ENCODE measurements around the gene GRK3. TPM values are rescaled to one million over a fixed set of nuclear protein-coding genes. Genes with fewer than 3 reads are reported as not detected.

GRK3 gene
- total RNA-seq, 1 donor from 2014 or later: 36.0 TPM

DNA sequence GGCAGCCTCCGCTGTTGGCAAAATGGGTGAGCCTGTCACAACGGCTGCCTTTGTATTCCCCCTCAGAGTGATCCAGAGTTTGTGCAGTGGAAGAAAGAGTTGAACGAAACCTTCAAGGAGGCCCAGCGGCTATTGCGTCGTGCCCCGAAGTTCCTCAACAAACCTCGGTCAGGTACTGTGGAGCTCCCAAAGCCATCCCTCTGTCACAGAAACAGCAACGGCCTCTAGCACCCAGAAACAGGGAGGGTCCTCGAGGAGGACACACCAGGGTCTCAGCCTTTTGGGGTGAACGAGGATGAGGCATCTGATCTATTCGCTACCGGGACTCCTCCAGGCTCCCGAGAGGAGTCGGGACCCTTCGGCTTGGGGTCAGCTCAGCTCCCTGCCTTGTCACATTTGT is 157.7 kb downstream of the GRK3 start:
- intact Hi-C loops (cut with micrococcal nuclease): no loop called here

DNA sequence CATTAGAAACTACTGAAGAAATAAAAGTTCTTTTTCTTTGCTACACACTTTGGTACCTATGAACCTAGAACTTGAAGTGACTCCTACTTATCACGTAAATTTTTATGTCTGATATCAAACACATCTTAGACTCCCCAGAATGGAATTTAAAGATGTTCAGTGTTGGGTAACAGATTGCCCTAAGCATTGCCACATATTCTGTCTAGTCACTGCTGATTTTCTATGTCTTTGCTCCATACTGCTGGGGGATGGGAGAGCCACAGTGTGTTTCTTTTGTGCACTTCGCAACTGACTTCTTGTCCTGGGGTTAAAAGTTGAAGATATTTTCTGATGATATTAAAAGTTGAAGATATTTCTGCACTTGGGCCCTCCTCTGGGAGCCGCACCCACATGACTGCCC is 158.2 kb downstream of the GRK3 start:
- intact Hi-C loops (cut with micrococcal nuclease): no loop called here

- intact Hi-C loops (cut with micrococcal nuclease): loop anchor here (1.0 to 5.0 kb wide), 4 partner anchors 23 to 264 kb away; no protein-coding TSS in a partner anchor
Observed at GRCh38 chr22:25726241-25726640, 161.8 kb downstream of the GRK3 start.

- intact Hi-C loops (cut with micrococcal nuclease): loop anchor here (5.0 kb wide), 1 partner anchor 161 kb away; no protein-coding TSS in a partner anchor
Observed at GRCh38 chr22:25728071-25728470, 163.6 kb downstream of the GRK3 start.

GRCh38 chr22:25729016-25729995 is 164.8 kb downstream of the GRK3 start:
- intact Hi-C loops (cut with micrococcal nuclease): loop anchor here (5.0 kb wide), 1 partner anchor 162 kb away; no protein-coding TSS in a partner anchor

DNA sequence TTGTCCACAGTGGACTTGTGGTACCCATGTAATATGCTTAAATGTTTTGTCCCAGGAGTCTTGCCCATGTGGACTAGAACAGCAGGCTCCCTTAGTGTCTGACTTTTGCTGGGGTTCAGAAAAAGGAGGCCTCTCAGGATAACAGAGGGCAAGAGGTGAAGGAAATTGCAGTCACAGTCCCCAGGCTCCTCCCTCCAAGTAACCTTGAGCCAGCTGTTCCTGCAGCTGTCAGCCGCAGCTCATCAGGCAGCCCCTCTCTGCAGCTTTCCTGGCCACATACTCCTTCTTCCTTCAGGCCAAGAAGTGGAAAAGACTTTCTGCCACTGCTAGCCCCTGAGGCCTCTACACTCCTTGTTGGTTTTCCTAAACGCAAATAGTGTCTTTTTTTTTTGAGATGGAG is 171.2 kb downstream of the GRK3 start:
- intact Hi-C loops (cut with micrococcal nuclease): loop anchor here (1.0 to 2.0 kb wide), 3 partner anchors 15 to 38 kb away; no protein-coding TSS in a partner anchor

GRCh38 chr22:25736378-25737011 is 172.0 kb downstream of the GRK3 start:
- intact Hi-C loops (cut with micrococcal nuclease): loop anchor here (1.0 to 2.0 kb wide), 3 partner anchors 14 to 37 kb away; no protein-coding TSS in a partner anchor

- intact Hi-C loops (cut with micrococcal nuclease): no loop called here
Observed at GRCh38 chr22:25739659-25740344, 175.3 kb downstream of the GRK3 start.

DNA sequence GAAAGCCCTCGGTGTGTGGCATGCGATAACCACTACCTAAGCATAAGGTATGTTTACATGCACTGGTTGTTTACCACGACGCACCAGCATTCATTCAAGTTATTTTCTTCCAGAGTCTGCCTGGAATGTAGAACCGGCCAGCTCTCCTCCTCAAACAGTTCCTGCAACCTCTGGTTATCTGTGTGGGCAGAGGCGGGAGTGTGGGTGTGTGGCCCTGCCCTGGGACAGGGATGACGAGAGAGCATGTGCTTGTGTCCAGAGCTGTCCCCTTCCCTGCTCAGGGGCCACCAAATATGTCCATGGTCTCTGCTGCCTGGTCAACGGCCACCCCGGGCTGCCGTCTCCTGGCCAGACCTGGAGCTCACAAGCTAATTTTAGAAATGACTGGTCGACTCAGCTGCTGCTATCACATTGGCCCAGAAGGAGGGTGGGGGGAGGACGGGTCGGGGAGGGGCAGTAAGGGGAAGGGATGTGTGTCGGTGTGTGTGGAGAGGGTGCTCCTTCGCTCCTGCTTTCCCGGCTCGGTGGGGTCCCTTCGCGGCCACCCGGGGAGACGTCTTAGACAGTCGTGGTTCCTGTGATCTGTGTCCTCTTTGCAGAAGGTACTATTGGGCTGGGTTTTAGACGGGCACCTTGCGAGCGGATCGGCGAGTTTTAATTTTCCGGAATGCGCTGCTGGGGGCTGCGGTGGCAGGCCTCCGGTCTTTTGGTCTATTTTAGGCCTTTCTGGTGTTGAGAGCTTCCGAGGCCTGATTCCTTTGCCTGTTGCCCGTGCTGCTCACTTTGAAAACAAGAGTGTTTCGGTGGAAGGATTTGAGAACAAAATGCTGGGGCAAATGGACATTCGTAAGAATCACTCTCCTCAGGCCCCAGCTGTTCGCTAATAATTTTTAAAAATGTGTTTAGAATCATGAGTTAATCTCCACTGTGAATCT is 177.5 kb downstream of the GRK3 start, which contains the start of gene MYO18B:
TSS of gene MYO18B (plus strand) at position 497 of the 935 bp plus-strand sequence. CDS start 18,905 bp downstream, outside the sequence.
- intact Hi-C loops (cut with micrococcal nuclease): no loop called here

GRCh38 chr22:25742918-25743708 is 178.6 kb downstream of the GRK3 start:
- intact Hi-C loops (cut with micrococcal nuclease): no loop called here

- intact Hi-C loops (cut with micrococcal nuclease): no loop called here
Observed at GRCh38 chr22:25744694-25745093, 180.2 kb downstream of the GRK3 start.

- intact Hi-C loops (cut with micrococcal nuclease): no loop called here
Observed at GRCh38 chr22:25745341-25746011, 181.0 kb downstream of the GRK3 start.

- intact Hi-C loops (cut with micrococcal nuclease): no loop called here
Observed at GRCh38 chr22:25746012-25746373, 181.5 kb downstream of the GRK3 start.

GRCh38 chr22:25747245-25747944 is 182.9 kb downstream of the GRK3 start:
- intact Hi-C loops (cut with micrococcal nuclease): no loop called here

DNA sequence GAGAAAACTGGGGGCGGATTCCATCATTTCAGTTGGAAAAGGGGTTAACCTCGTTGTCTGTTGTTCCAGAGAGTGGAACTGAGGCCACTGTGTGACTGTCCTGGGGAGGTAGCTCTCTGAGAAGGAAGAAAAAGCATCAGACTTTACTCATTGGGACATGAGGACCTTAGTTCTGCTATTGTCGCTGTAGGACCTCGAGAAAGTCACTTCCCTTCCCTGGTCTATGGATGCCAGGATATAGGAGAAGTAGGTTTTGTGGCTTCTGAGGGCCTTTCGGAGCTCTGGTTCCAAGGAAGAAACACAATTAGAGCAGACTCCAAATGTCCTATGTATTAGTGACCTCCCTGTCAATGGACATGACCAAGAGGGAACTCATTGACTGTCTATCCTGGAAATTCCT is 183.7 kb downstream of the GRK3 start:
- intact Hi-C loops (cut with micrococcal nuclease): loop anchor here (2.0 kb wide), 1 partner anchor 735 kb away; the partner anchor contains the start of genes HPS4 and SRRD

DNA sequence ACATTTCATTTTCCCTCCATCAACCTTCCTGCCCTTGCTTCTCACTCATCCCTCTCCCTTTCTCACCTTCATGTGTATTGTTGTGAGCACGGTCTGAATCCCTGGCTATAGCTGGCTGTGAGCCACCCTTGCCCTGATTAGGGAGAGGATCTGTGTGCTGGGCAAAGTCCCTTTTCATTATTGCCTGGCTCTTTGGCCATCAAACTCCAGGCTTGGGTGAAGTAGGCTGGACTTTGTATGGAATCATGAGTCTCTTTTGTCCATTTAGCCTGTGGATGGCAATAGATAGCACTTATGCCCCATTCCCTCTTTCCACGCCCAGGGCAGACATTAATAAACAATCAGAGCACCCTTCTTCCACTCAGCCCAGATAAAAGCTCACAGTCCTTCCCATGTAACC is 184.2 kb downstream of the GRK3 start:
- intact Hi-C loops (cut with micrococcal nuclease): loop anchor here (1.0 to 2.0 kb wide), 2 partner anchors 39 to 734 kb away; partner anchors contain the start of genes HPS4 and SRRD

DNA sequence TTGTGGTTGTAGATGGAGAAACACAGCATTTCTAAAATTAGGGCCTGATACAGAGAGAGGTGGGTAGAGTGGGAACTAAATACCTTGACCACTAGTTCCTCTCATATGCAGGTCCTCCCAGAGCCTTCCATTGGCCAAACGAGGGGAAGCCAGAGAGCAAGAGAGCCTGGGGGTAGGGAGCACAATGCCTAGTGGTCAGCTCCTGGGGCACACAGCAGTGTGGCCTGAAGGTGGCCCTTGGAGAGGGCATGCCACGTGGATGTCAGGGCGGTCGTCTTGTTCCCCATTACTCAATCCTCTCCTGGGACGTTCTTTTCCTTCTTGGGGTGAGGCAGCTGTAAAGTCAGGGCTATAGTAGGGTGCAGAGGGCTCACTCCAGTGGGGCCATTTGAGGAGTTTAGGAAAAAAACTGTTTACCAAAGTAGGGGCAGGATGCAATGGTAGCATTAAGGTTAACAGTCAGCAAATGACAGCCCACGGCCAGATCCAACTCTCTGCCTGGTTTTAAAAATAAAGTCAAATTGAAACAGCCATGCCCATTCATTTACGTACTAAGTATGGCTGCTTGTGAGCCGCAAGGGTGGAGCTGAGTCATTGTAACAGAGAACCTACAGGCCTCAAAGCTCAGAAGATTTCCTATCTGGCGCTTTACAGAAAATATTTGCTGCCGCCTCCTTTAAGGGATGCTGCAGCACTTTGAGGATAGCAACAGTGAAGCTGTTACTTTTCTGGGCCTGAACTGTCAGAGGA is 185.1 kb downstream of the GRK3 start:
- intact Hi-C loops (cut with micrococcal nuclease): loop anchor here (1.0 to 2.0 kb wide), 5 partner anchors 13 to 733 kb away; partner anchors contain the start of genes HPS4 and SRRD
